GM23248 (cell line): ENCODE measurements around the gene TCF4.

Experiments used
- EZH2 ChIP-seq: fragments of 200-600 bp; sonication (generic); IDR thresholded peaks from 2 replicates; pipeline ENCODE4 v1.6.1; 2018; ENCODE audit warnings: antibody characterized with exemption, mild to moderate bottlenecking; ENCODE audit not compliant: insufficient read depth, poor library complexity, severe bottlenecking
- EZH2phosphoT487 ChIP-seq: fragments of 200-600 bp; sonication (generic); IDR thresholded peaks from 2 replicates; pipeline ENCODE4 v1.6.1; 2018; ENCODE audit warnings: antibody characterized with exemption, moderate library complexity, mild to moderate bottlenecking, low read depth; ENCODE audit not compliant: insufficient read depth

DNA sequence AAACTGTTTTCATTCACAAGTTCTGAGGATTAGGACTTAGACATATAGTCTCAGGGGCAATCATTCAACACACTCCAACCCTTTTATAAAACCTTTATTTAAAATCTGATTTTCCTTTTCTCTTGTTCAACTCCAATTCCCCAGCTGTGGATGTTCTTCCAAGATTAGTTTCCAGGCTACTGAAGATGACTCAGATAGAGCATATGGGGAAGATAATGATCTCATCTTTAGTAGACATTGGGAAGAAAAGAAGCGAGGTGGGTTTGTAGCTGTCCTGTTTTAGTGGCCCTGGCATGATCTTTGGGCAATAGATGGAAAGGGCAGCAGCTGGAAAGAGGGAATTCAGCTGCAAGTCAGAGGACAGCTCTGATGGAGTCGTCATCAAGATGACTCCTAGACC, 381.1 kb downstream of the TCF4 start:
- no peak for TF ChIP-seq EZH2
- no peak for TF ChIP-seq EZH2phosphoT487
